Skeletal muscle satellite cell (primary cell): ENCODE data around the gene PITRM1.

Experiments
- H3K27me3 ChIP-seq: 2 replicates; pipeline ENCODE4 v1.7.0; 2013; ENCODE audit warnings: low read length; ENCODE audit not compliant: control insufficient read depth, insufficient read depth
- H3K36me3 ChIP-seq: 2 replicates; pipeline ENCODE4 v1.7.0; 2013; ENCODE audit warnings: mild to moderate bottlenecking, control low read depth, low read length; ENCODE audit not compliant: insufficient read depth
- H3K4me1 ChIP-seq: 2 replicates; pipeline ENCODE4 v1.7.0; 2013; ENCODE audit warnings: low read length; ENCODE audit not compliant: control insufficient read depth, insufficient read depth
- H3K4me2 ChIP-seq: 2 replicates; pipeline ENCODE4 v1.7.0; 2013; ENCODE audit warnings: mild to moderate bottlenecking, low read length
- H3K4me3 ChIP-seq: 2 replicates; pipeline ENCODE4 v1.7.0; 2013; ENCODE audit warnings: low read length
- H3K9ac ChIP-seq: 2 replicates; pipeline ENCODE4 v1.7.0; 2013; ENCODE audit warnings: mild to moderate bottlenecking, low read depth, low read length, moderate library complexity
- H3K9me3 ChIP-seq: replicated peaks from 2 replicates; pipeline ENCODE4 v1.7.0; 2013; ENCODE audit warnings: mild to moderate bottlenecking, control low read depth, low read length

Gene PITRM1

DNA sequence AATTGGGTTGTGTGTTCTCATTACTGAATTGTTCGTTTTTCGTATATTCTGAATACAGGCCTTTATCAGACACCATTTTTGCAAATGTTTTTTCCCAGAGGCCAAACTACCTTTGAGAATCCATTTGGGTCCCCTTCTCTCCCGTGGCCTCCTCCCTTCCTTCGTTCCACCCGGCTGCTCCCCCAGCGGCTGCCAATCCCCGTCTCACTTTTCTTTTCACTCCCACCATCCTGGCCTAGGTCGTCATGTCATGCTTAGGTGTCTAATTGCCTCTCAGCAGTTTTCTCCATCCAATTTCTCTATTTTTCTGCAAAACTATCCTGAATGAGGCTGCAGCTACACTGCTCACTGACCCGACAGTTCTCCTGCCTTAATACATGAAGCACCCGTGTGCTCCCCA lies 17.9 kb downstream of the PITRM1 start:
- no peaks in the 10 kb centered on the region for H3K27me3 ChIP-seq
- peaks cover 98% of the 10 kb centered on the region for H3K36me3 ChIP-seq
- H3K9ac ChIP-seq: no peak overlapping the region
- H3K4me3 ChIP-seq: no peak overlapping the region
- H3K4me2 ChIP-seq: no peak overlapping the region
- no peaks in the 10 kb centered on the region for H3K4me1 ChIP-seq
- H3K9me3 ChIP-seq: no peaks in the 10 kb centered on the region

DNA sequence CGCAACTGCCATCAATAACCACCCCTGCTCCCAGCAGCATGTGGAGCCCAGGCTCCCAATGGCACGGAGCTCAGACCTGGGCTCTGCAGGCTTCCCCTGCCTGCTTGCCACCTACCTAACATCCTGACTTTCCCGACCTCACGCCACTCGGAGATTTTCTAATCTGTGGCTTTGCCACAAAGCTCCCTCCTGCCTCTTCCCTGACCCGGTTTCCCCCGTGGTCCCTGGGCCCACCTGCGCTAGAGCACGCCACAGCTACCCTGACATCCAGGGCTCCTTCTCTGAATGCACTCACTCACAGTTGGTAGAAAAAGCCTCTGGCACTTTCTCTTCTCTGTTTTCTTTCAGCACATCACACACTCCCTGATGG lies 20.0 kb downstream of the PITRM1 start:
- H3K9ac ChIP-seq: no peak overlapping the region
- H3K27me3 ChIP-seq: no peaks in the 10 kb centered on the region
- H3K4me3 ChIP-seq: no peak overlapping the region
- H3K36me3 ChIP-seq: peaks cover 100% of the 10 kb centered on the region
- H3K4me1 ChIP-seq: no peaks in the 10 kb centered on the region
- H3K4me2 ChIP-seq: no peak overlapping the region
- H3K9me3 ChIP-seq: no peaks in the 10 kb centered on the region

DNA sequence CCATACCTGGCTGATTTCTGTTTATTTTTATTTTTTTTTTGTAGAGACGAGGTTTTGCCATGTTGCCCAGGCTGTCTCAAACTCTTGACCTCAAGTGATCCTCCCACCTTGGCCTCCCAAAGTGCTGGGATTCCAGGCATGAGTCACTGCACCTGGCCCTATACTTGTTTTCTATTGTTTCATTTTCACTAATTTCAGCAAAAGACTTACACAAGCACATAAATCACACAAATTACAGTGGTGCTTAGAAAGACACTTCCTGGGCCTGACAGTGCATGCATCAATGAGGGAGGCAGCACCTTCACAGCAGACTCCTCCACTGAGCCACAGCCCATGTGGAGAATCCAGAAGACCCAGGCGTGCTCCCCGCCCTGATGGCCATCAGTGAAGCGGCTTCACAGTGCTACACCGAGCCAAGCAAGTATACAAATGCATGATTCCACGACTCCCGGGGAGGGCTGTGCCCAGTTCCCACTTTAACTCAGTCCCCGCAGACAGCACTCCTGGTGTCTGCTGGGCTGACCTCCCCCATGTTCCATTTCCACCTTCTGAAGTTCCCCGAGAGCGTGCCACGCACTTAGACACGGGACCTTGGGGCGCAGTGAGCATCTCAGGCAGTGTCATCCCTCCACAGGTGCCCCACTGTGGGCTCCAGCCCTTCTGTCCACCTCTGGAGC lies 20.6 kb downstream of the PITRM1 start:
- Histone ChIP-seq H3K4me1 (no peaks in the 10 kb centered on the region), H3K9ac (no peak overlapping the region), H3K36me3 (peaks cover 100% of the 10 kb centered on the region), H3K4me2 (no peak overlapping the region), H3K4me3 (no peak overlapping the region), H3K9me3 (no peaks in the 10 kb centered on the region), H3K27me3 (no peaks in the 10 kb centered on the region)

DNA sequence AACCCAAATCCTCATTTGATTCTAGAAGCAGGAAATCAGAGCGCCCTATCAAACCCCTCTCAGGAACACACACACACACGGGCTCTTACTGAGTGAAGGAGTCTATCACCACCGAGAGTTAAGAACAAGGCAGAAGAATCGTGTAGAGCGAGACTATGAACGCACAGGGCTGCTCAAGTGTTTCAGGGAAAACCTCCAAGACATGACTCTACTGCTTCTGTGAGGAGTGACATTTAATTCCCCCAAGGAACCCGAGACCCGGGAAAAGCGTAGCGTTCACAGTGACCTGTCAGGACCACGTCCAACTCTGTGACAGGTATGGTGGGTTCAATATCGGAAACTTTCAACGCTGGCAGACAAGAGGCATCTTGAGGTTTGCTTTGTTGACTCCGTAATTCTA lies 21.6 kb downstream of the PITRM1 start:
- Histone ChIP-seq H3K27me3 (no peaks in the 10 kb centered on the region), H3K4me1 (no peaks in the 10 kb centered on the region), H3K9ac (no peak overlapping the region), H3K9me3 (no peaks in the 10 kb centered on the region), H3K4me2 (no peak overlapping the region), H3K4me3 (no peak overlapping the region), H3K36me3 (peaks cover 99% of the 10 kb centered on the region)

DNA sequence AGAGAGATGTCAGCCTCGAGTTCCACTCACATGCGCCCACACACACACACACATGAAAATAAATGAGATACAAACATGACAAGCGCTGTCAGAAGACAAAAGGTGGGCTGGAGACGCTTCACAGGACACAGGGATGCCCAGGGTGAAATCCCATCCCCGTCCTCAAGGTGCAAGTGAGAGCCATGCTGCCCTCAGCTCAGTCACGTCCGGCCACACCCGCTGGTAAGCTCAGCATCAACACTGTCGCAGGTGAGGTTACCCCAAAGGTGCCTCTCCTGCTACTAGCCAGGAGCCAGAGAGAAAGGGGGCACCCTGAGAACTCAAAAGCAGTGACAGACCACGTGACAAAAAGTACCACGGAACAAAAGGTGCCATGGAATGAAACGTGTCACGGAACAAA lies 22.2 kb downstream of the PITRM1 start:
- no peak overlapping the region for H3K4me2 ChIP-seq
- H3K9ac ChIP-seq: no peak overlapping the region
- H3K9me3 ChIP-seq: no peaks in the 10 kb centered on the region
- H3K36me3 ChIP-seq: peaks cover 99% of the 10 kb centered on the region
- H3K27me3 ChIP-seq: no peaks in the 10 kb centered on the region
- H3K4me3 ChIP-seq: no peak overlapping the region
- H3K4me1 ChIP-seq: no peaks in the 10 kb centered on the region

DNA sequence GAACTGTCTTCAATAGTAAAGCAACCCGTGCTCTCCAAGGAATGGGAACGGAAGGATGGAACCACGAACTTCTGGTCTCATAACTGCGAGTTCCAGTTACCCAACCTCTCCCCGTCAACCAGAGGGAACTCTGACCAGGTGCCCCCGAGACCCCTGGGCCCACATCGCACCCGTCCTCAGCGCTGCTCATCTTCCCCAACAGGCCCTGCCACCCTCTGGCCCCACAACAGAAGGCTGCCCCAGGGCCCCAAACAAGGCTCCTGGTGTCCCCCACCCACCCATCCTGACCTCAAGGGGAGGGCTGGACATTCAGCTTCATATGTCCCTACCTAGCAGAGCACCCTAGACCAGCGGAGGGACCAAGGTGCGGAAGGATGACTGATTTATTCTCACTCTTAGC lies 22.7 kb downstream of the PITRM1 start:
- H3K9me3 ChIP-seq: no peaks in the 10 kb centered on the region
- no peak overlapping the region for H3K4me2 ChIP-seq
- no peak overlapping the region for H3K9ac ChIP-seq
- H3K4me1 ChIP-seq: no peaks in the 10 kb centered on the region
- no peak overlapping the region for H3K4me3 ChIP-seq
- H3K27me3 ChIP-seq: no peaks in the 10 kb centered on the region
- peaks cover 99% of the 10 kb centered on the region for H3K36me3 ChIP-seq

DNA sequence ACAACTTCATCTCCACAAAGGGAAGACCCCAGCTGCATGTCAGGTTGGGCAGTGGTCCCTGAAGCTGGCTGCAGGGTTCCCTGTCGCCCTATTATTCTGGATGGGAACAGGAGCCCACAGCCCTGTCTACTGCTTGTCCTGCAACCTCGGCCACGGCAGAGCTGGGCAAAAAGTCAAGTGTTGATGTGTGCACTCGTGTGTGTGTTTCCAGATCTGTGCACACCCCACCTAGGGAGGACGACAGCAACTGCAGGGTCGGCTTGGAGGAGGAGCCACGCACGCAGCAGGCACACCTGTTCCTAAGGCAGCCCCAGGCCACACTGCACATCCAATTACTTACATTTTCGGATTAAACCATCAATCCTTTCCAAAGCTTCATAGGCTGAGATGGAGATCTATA lies 23.6 kb downstream of the PITRM1 start:
- H3K4me1 ChIP-seq: no peaks in the 10 kb centered on the region
- H3K4me2 ChIP-seq: no peak overlapping the region
- no peaks in the 10 kb centered on the region for H3K27me3 ChIP-seq
- H3K36me3 ChIP-seq: peaks cover 99% of the 10 kb centered on the region
- H3K9me3 ChIP-seq: no peaks in the 10 kb centered on the region
- no peak overlapping the region for H3K9ac ChIP-seq
- H3K4me3 ChIP-seq: no peak overlapping the region

DNA sequence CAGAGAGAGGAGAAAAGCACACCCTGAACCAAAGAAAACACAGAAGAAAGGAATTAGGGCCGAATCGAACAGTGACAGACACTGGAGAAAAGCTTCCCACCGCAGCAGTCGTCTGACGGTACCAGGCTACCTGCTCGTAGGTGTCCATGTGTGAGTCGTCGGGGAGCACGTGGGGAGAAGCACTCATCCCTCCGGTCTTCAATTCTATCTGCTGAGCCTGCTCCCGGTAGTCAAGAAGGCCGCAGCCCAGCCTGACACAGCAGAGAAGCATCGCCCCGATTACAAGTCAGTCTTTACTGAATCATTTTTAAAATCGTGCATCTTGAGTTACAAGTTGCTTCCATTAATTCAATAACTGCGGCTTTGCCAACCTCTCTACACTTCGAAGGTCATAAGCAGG lies 24.5 kb downstream of the PITRM1 start:
- no peaks in the 10 kb centered on the region for H3K27me3 ChIP-seq
- H3K4me1 ChIP-seq: no peaks in the 10 kb centered on the region
- H3K4me2 ChIP-seq: no peak overlapping the region
- H3K4me3 ChIP-seq: no peak overlapping the region
- no peaks in the 10 kb centered on the region for H3K9me3 ChIP-seq
- H3K9ac ChIP-seq: no peak overlapping the region
- peaks cover 99% of the 10 kb centered on the region for H3K36me3 ChIP-seq

DNA sequence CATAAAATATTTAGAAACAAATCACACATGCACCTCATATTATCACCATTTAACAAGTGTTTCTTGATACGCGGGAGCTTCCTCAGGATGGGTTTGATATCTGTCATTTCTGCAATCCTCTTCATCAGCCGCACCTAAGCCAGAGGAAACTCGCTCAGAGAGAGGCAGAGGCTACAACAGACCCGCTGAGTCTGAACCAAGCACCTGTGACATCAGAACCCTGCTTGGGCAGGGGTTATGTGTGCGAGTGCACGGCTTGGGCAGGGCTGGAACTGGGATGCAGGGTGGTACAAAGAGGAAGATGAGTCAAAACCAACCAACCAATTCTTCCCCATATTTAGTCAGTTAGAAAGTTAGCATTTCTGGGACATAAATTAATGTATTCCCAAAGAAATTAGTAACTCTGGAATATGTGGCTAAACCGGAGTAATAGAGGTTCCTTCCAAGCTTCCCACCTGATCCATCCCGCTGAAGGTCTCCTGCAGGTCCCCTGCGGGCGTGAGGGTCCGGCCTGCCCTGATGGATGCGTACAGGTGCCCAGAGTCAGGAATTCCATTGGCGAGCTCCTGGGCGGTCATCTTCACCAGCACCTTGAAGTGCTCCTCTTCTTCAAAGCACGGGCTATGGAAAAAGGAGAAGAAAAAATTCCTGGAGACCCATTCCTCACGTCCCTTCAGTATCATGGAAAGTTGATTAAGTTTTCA lies 25.3 kb downstream of the PITRM1 start:
- no peaks in the 10 kb centered on the region for H3K4me1 ChIP-seq
- H3K4me3 ChIP-seq: no peak overlapping the region
- H3K9ac ChIP-seq: no peak overlapping the region
- no peaks in the 10 kb centered on the region for H3K9me3 ChIP-seq
- H3K4me2 ChIP-seq: no peak overlapping the region
- peaks cover 95% of the 10 kb centered on the region for H3K36me3 ChIP-seq
- H3K27me3 ChIP-seq: no peaks in the 10 kb centered on the region

DNA sequence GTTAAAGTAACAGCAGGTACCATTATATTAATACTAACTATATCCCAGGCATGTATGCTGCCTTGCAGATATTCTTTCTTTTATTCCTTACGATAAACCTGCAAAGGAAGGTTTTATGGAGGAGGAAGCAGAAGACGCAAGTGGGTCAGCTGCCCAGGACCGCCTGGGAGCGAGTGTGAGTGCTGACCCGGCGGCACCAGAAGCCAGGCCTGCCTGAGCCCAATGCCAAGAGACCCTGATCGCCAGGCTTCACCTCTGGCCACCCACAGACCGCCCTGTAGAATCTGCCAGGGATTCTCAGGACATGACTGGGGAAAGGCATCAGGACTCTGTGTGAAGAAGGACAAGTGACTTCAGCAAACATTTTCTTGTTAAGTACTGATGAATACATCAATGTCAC lies 26.3 kb downstream of the PITRM1 start:
- H3K4me1 ChIP-seq: no peaks in the 10 kb centered on the region
- H3K9me3 ChIP-seq: no peaks in the 10 kb centered on the region
- H3K9ac ChIP-seq: no peak overlapping the region
- H3K36me3 ChIP-seq: peaks cover 95% of the 10 kb centered on the region
- H3K4me3 ChIP-seq: no peak overlapping the region
- no peak overlapping the region for H3K4me2 ChIP-seq
- H3K27me3 ChIP-seq: no peaks in the 10 kb centered on the region

DNA sequence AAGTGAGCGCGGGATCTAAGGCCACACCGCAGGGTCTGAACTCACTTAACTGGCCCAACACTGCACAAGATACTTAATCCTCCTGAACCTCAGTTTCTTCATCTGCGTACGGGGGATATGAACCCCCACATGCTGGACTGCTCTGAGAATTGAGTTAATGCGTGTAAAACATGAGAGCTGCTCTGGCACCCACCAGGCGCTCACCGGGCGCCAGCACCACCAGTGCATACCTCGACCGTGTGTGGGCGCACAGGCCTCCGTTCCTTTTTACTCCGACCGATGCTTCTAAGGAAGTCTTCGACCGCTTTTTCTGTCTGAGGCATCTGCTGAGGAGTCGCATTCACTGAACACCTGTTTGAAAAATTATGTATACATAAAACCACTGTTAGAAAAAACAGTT lies 27.2 kb downstream of the PITRM1 start:
- Histone ChIP-seq H3K27me3 (no peaks in the 10 kb centered on the region), H3K4me3 (no peak overlapping the region), H3K4me1 (peaks cover 1% of the 10 kb centered on the region), H3K9ac (no peak overlapping the region), H3K36me3 (peaks cover 94% of the 10 kb centered on the region), H3K4me2 (no peak overlapping the region), H3K9me3 (no peaks in the 10 kb centered on the region)

DNA sequence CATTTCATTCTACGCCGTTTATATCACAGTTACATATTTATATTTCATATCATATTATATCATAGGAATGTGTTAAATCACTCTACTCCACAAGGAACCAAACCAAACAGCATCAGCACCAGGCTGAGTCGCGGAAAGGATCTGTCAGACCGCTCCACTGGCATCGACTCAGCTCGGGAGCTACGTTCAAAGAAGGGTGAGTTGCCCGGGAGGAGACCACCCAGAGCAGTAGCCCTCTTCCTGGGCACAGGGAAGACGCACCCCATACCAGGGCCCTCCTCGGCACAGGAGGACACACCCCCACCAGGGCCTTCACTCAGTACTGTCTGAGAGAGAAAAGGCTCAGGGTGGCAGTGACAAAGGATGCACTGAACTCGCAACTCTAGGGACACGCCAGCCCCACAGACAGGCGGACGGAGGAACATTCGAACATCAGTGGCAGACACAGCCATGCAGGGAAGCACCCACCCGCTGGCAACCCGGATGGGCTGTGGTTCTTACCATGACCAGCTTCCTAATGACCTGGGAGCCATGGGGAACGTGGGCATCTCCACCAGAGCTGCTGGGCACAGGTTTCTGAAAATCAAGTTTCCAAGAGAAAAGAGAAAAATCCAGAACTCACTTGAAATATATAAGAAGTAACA lies 28.7 kb downstream of the PITRM1 start:
- no peak overlapping the region for H3K9ac ChIP-seq
- no peak overlapping the region for H3K4me2 ChIP-seq
- H3K9me3 ChIP-seq: no peaks in the 10 kb centered on the region
- peaks cover 95% of the 10 kb centered on the region for H3K36me3 ChIP-seq
- peaks cover 5% of the 10 kb centered on the region for H3K4me1 ChIP-seq
- H3K27me3 ChIP-seq: no peaks in the 10 kb centered on the region
- H3K4me3 ChIP-seq: no peak overlapping the region
